Diencephalon (tissue), 1 donor: ENCODE results near the gene HNRNPD. TPM values are rescaled to one million over a fixed set of nuclear protein-coding genes. Genes with fewer than 3 reads are reported as not detected.

Experiments
- small RNA-seq: library from RNA; depleted of rRNA; stranded (forward); fragments of <200 nt; gene quantifications from one replicate; pipeline ENCODE3, GENCODE V24; 2014
- total RNA-seq: library from RNA; depleted of rRNA; stranded (reverse); fragments of >200 nt; gene quantifications from one replicate; pipeline ENCODE4 v1.2.3, GENCODE V29; 2014

HNRNPD gene
- total RNA-seq, result 64.4 TPM

GRCh38 chr4:82373816-82374625 lies at the start of gene HNRNPD:
Gene HNRNPD (minus strand): TSS chr4:82373991. CDS start chr4:82373678, 313 bp downstream.

Small RNAs within 50 kb of the gene (small RNA-seq; reads per million reads assigned to genes)
- gene RF00150, result not detected

Other genes starting within 250 kb of the HNRNPD start
- gene HNRNPDL, start 56.5 kb upstream of the HNRNPD start, total RNA-seq, result 220 TPM
- gene ENOPH1, start 56.6 kb upstream of the HNRNPD start, total RNA-seq, result 94.8 TPM
- 59.1 TPM for gene TMEM150C, start 188.0 kb upstream of the HNRNPD start, total RNA-seq